Kidney (tissue), 14 donors: ENCODE data around the gene ENO3. TPM values are rescaled to one million over a fixed set of nuclear protein-coding genes. Genes with fewer than 3 reads are reported as not detected.
A peak's percentile ranks its signal among the peaks of the same experiment; 100 is the strongest.

Source experiments
- DNase-seq, 5 donors: peaks; one replicate each; pipeline ENCODE4 v3.0.0-alpha.2; 2013 to 2020
- FAIRE-seq: peaks from 2 replicates; lab custom pipeline; 2012; peaks lifted over from hg19 to GRCh38; lab: Jason Lieb, UNC
- H3K27ac ChIP-seq, 2 donors: one replicate each; pipeline ENCODE4 v1.7.0; 2013; ENCODE audit warnings: low read depth in 2 of 2, low read length in 2 of 2, inconsistent platforms in 1 of 2
- H3K27me3 ChIP-seq: one replicate; pipeline ENCODE4 v1.7.1; 2013; ENCODE audit warnings: low read length, inconsistent platforms; ENCODE audit not compliant: control insufficient read depth, insufficient read depth
- H3K36me3 ChIP-seq, 3 donors: one replicate each; pipeline versions ENCODE4 v1.7.0 to v1.7.1; 2013; ENCODE audit warnings: low read length in 3 of 3, control low read depth in 1 of 3, inconsistent platforms in 1 of 3; ENCODE audit not compliant: insufficient read depth in 3 of 3, control insufficient read depth in 2 of 3
- H3K4me1 ChIP-seq, 3 donors: one replicate each; pipeline versions ENCODE4 v1.7.0 to v1.7.1; 2013; ENCODE audit warnings: low read length in 3 of 3, inconsistent platforms in 1 of 3, low read depth in 1 of 3; ENCODE audit not compliant: control insufficient read depth in 2 of 3, insufficient read depth in 2 of 3
- H3K4me3 ChIP-seq, 3 donors: one replicate each; pipeline versions ENCODE4 v1.7.0 to v1.8.1; 2013; ENCODE audit warnings: low read length in 3 of 3, control low read depth in 1 of 3, inconsistent platforms in 1 of 3
- H3K9ac ChIP-seq, 3 donors: one replicate each; pipeline versions ENCODE4 v1.7.0 to v1.7.1; 2013; ENCODE audit warnings: low read length in 3 of 3, control low read depth in 1 of 3, inconsistent platforms in 1 of 3
- H3K9me3 ChIP-seq, 3 donors: one replicate each; pipeline versions ENCODE4 v1.7.0 to v1.7.1; 2013; ENCODE audit warnings: low read length in 3 of 3, control low read depth in 1 of 3, inconsistent platforms in 1 of 3; ENCODE audit not compliant: control insufficient read depth in 2 of 3, insufficient read depth in 1 of 3
- CTCF ChIP-seq: IDR thresholded peaks from 3 replicates; pipeline ENCODE4 v1.5.1; 2012; ENCODE audit warnings: mild to moderate bottlenecking, moderate library complexity, borderline replicate concordance; ENCODE audit not compliant: insufficient read depth; ENCODE audit errors: extremely low read depth
- intact Hi-C: fragments of 100-400 bp; cut with DNase I; formaldehyde crosslinking; loops from one replicate; pipeline ENCODE4 v1.11.1; 2022
- polyA plus RNA-seq: library from polyadenylated mRNA; stranded (reverse); fragments of 350-450 nt; fragmentation: Illumina TruSeq; extraction: RNeasy Lipid Tissue Mini Kit (QIAGEN cat#74804); gene quantifications from one replicate; pipeline ENCODE4 v1.2.3, GENCODE V29; 2014; ENCODE audit warnings: low read depth, low replicate concordance; ENCODE audit not compliant: insufficient read depth
- total RNA-seq: library from RNA; stranded (reverse); fragmentation: NEBNext Ultra II Directional; extraction: Animal tissue kit (Norgen Biotek cat#: 25700); gene quantifications from one replicate; pipeline ENCODE4 v1.2.1, GENCODE V29; 2021
- donor health status: control.
- donor health status: control.
- donor health status: control.
- donor health status: control.
- donor health status: control.
- donor health status: DM: yes; HTN: yes; CAD: no.
- donor health status: Normal renal cell carcinoma (clear cell type).

The ENO3 gene
- total and polyA plus RNA-seq, 2 donors from 2014 or later = 6.9 to 17.8 TPM

- no peak overlapping the region for H3K27ac ChIP-seq
- H3K36me3 ChIP-seq = peaks cover 6 to 30% (median 21%) of the 10 kb centered on the region in 3 donors
- H3K4me3 ChIP-seq = no peak overlapping the region
- peaks cover 5 to 32% (median 15%) of the 10 kb centered on the region in 3 donors for H3K4me1 ChIP-seq
- no peak for FAIRE-seq
- no peak for TF ChIP-seq CTCF
- no peaks in the 10 kb centered on the region for H3K27me3 ChIP-seq
- H3K9ac ChIP-seq = no peak overlapping the region
- no peak for DNase-seq
- no peaks in the 10 kb centered on the region for H3K9me3 ChIP-seq
- intact Hi-C loops = no loop called here
Measured at GRCh38 chr17:4944163-4944553, 6.8 kb upstream of the ENO3 start.

- Histone ChIP-seq H3K27ac (peak overlapping the region; percentile 30 to 49), H3K4me3 (no peak overlapping the region), H3K4me1 (peaks cover 5 to 31% (median 13%) of the 10 kb centered on the region in 3 donors), H3K9ac (no peak overlapping the region), H3K9me3 (no peaks in the 10 kb centered on the region), H3K27me3 (no peaks in the 10 kb centered on the region), H3K36me3 (peaks cover 6 to 30% (median 21%) of the 10 kb centered on the region in 3 donors)
- DNase-seq (no peak), FAIRE-seq (no peak)
- TF ChIP-seq CTCF = no peak
- intact Hi-C loops = no loop called here
Measured at GRCh38 chr17:4944554-4945175, 6.3 kb upstream of the ENO3 start.

GRCh38 chr17:4945176-4945943, 5.6 kb upstream of the ENO3 start:
- no peaks in the 10 kb centered on the region for H3K9me3 ChIP-seq
- H3K4me1 ChIP-seq = peaks cover 5 to 34% (median 13%) of the 10 kb centered on the region in 3 donors
- peak overlapping the region; percentile 30 to 49 for H3K27ac ChIP-seq
- H3K4me3 ChIP-seq = no peak overlapping the region
- no peak for TF ChIP-seq CTCF
- DNase-seq (peak in 1 of 5 donors; percentile 87), FAIRE-seq (no peak)
- intact Hi-C loops = no loop called here
- H3K27me3 ChIP-seq = no peaks in the 10 kb centered on the region
- peaks cover 6 to 30% (median 21%) of the 10 kb centered on the region in 3 donors for H3K36me3 ChIP-seq
- no peak overlapping the region for H3K9ac ChIP-seq
